ENCODE results near the gene PSMD13.

The PSMD13 gene

GRCh38 chr11:291281-292210 is 54.8 kb downstream of the PSMD13 start:
- no peak overlapping the region for H3K4me3 ChIP-seq (ENCODE audit: extremely low read depth, insufficient read depth, low read length, poor library complexity, severe bottlenecking)

GRCh38 chr11:292211-293121 is 55.7 kb downstream of the PSMD13 start:
- Histone ChIP-seq H3K4me1 (ENCODE audit: control insufficient read depth, insufficient read depth, low read length, poor library complexity, severe bottlenecking) (peaks cover 9% of the 10 kb centered on the region), H3K9me3 (ENCODE audit: control insufficient read depth, low read length) (no peaks in the 10 kb centered on the region), H3K36me3 (ENCODE audit: control insufficient read depth, insufficient read depth, low read length) (peaks cover 12% of the 10 kb centered on the region), H3K4me3 (ENCODE audit: extremely low read depth, insufficient read depth, low read length, poor library complexity, severe bottlenecking) (no peak overlapping the region), H3K27ac (ENCODE audit: low read depth, low read length, severe bottlenecking) (no peak overlapping the region)
- WGBS, 2 experiments (ENCODE audit: insufficient coverage in 2 of 2) = 97% methylated on average over 22 to 29 of the region's 29 CpGs

More at GRCh38 chr11:291281-292210, 54.8 kb downstream of the PSMD13 start:
- H3K4me1 ChIP-seq (ENCODE audit: control insufficient read depth, insufficient read depth, low read length, poor library complexity, severe bottlenecking) = peaks cover 9% of the 10 kb centered on the region
- 72 to 74% methylated on average over 40 to 44 of the region's 44 CpGs for WGBS, 2 experiments (ENCODE audit: insufficient coverage in 2 of 2)
- no peak overlapping the region for H3K27ac ChIP-seq (ENCODE audit: low read depth, low read length, severe bottlenecking)
- peaks cover 12% of the 10 kb centered on the region for H3K36me3 ChIP-seq (ENCODE audit: control insufficient read depth, insufficient read depth, low read length)
- H3K9me3 ChIP-seq (ENCODE audit: control insufficient read depth, low read length) = no peaks in the 10 kb centered on the region

- WGBS, 2 experiments (ENCODE audit: insufficient coverage in 2 of 2) = 93 to 96% methylated on average over 14 to 15 of the region's 18 CpGs
- Histone ChIP-seq H3K9me3 (ENCODE audit: control insufficient read depth, low read length) (no peaks in the 10 kb centered on the region), H3K36me3 (ENCODE audit: control insufficient read depth, insufficient read depth, low read length) (peaks cover 12% of the 10 kb centered on the region), H3K4me3 (ENCODE audit: extremely low read depth, insufficient read depth, low read length, poor library complexity, severe bottlenecking) (no peak overlapping the region), H3K27ac (ENCODE audit: low read depth, low read length, severe bottlenecking) (no peak overlapping the region), H3K4me1 (ENCODE audit: control insufficient read depth, insufficient read depth, low read length, poor library complexity, severe bottlenecking) (peaks cover 9% of the 10 kb centered on the region)
Measured at GRCh38 chr11:293271-293851, 56.6 kb downstream of the PSMD13 start.

GRCh38 chr11:293852-294661 is 57.3 kb downstream of the PSMD13 start:
- WGBS, 2 experiments (ENCODE audit: insufficient coverage in 2 of 2) = 91 to 94% methylated on average over 21 to 24 of the region's 27 CpGs
- Histone ChIP-seq H3K4me1 (ENCODE audit: control insufficient read depth, insufficient read depth, low read length, poor library complexity, severe bottlenecking) (peaks cover 9% of the 10 kb centered on the region), H3K36me3 (ENCODE audit: control insufficient read depth, insufficient read depth, low read length) (peaks cover 12% of the 10 kb centered on the region), H3K4me3 (ENCODE audit: extremely low read depth, insufficient read depth, low read length, poor library complexity, severe bottlenecking) (no peak overlapping the region), H3K27ac (ENCODE audit: low read depth, low read length, severe bottlenecking) (no peak overlapping the region), H3K9me3 (ENCODE audit: control insufficient read depth, low read length) (no peaks in the 10 kb centered on the region)

GRCh38 chr11:294780-295179 is 58.0 kb downstream of the PSMD13 start:
- Histone ChIP-seq H3K9me3 (ENCODE audit: control insufficient read depth, low read length) (no peaks in the 10 kb centered on the region), H3K27ac (ENCODE audit: low read depth, low read length, severe bottlenecking) (no peak overlapping the region), H3K4me1 (ENCODE audit: control insufficient read depth, insufficient read depth, low read length, poor library complexity, severe bottlenecking) (peaks cover 6% of the 10 kb centered on the region), H3K36me3 (ENCODE audit: control insufficient read depth, insufficient read depth, low read length) (peaks cover 12% of the 10 kb centered on the region), H3K4me3 (ENCODE audit: extremely low read depth, insufficient read depth, low read length, poor library complexity, severe bottlenecking) (no peak overlapping the region)
- 93 to 97% methylated on average over 10 to 12 of the region's 16 CpGs for WGBS, 2 experiments (ENCODE audit: insufficient coverage in 2 of 2)

- H3K36me3 ChIP-seq (ENCODE audit: control insufficient read depth, insufficient read depth, low read length) = peaks cover 12% of the 10 kb centered on the region
- 90 to 94% methylated on average over 23 to 26 of the region's 26 CpGs for WGBS, 2 experiments (ENCODE audit: insufficient coverage in 2 of 2)
- H3K4me1 ChIP-seq (ENCODE audit: control insufficient read depth, insufficient read depth, low read length, poor library complexity, severe bottlenecking) = peaks cover 6% of the 10 kb centered on the region
- no peaks in the 10 kb centered on the region for H3K9me3 ChIP-seq (ENCODE audit: control insufficient read depth, low read length)
- no peak overlapping the region for H3K27ac ChIP-seq (ENCODE audit: low read depth, low read length, severe bottlenecking)
- H3K4me3 ChIP-seq (ENCODE audit: extremely low read depth, insufficient read depth, low read length, poor library complexity, severe bottlenecking) = no peak overlapping the region
Measured at GRCh38 chr11:295351-296170, 58.8 kb downstream of the PSMD13 start.

DNA sequence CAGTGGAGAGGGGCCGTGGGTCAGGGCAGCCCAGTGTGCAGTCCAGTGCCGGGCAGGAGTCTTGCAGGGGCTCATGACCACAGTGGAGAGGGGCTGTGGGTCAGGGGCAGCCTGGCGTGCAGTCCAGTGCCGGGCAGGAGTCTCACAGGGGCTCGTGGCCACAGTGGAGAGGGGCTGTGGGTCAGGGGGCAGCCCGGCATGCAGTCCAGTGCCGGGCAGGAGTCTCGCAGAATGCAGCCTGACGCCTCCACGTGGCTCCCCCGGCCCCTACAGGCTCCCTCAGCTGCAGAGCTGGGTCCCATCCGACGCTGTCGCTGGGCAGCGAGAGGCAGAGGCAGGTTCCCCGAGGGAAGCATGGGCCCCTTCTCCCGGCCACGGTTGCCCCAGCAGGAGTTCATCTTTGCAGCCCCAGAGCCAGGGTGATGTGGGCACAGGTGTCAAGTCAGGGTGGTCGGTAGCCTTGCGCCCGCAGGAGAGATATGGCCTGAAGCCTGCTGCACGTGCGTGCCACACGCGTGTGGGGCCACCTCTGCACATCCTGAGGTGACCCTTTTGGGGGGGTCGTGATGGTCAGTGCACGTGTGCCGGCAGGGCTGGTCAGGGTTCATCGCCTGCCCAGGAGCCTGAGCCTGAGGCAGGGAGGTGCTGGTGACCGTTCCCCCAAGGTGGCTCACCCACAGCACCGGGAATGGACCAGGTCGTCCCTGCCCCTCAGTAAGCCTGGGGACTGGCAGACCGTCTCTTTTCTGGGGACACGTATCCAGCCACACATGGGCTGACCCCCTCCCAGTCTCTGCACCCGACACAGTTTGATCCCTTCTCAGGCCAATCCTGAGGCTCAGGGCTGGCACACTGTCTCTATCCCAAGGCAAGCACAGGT is 59.6 kb downstream of the PSMD13 start:
- Histone ChIP-seq H3K27ac (ENCODE audit: low read depth, low read length, severe bottlenecking) (no peak overlapping the region), H3K9me3 (ENCODE audit: control insufficient read depth, low read length) (no peaks in the 10 kb centered on the region), H3K4me3 (ENCODE audit: extremely low read depth, insufficient read depth, low read length, poor library complexity, severe bottlenecking) (no peak overlapping the region), H3K4me1 (ENCODE audit: control insufficient read depth, insufficient read depth, low read length, poor library complexity, severe bottlenecking) (no peaks in the 10 kb centered on the region), H3K36me3 (ENCODE audit: control insufficient read depth, insufficient read depth, low read length) (peaks cover 12% of the 10 kb centered on the region)
- WGBS, 2 experiments (ENCODE audit: insufficient coverage in 2 of 2) = 90 to 93% methylated on average over 31 to 35 of the region's 35 CpGs

GRCh38 chr11:297051-297585 is 60.3 kb downstream of the PSMD13 start:
- H3K9me3 ChIP-seq (ENCODE audit: control insufficient read depth, low read length) = no peaks in the 10 kb centered on the region
- H3K4me1 ChIP-seq (ENCODE audit: control insufficient read depth, insufficient read depth, low read length, poor library complexity, severe bottlenecking) = no peaks in the 10 kb centered on the region
- H3K4me3 ChIP-seq (ENCODE audit: extremely low read depth, insufficient read depth, low read length, poor library complexity, severe bottlenecking) = no peak overlapping the region
- peaks cover 8% of the 10 kb centered on the region for H3K36me3 ChIP-seq (ENCODE audit: control insufficient read depth, insufficient read depth, low read length)
- no peak overlapping the region for H3K27ac ChIP-seq (ENCODE audit: low read depth, low read length, severe bottlenecking)
- 88 to 91% methylated on average over 7 to 8 of the region's 13 CpGs for WGBS, 2 experiments (ENCODE audit: insufficient coverage in 2 of 2)

All from mesodermal cell (in vitro differentiated cells).